Stimulated activated CD8-positive, alpha-beta memory T cell treated with anti-CD3 and anti-CD28 coated beads, Interleukin-4, amount 100 ng/mL, for 4 hours (primary cell): ENCODE measurements around the gene ADCK2.
"Not testable (repeated sequence)": the region's sequence is repeated elsewhere in the genome, so short reads cannot be mapped to it uniquely, and the experiment has no call there.

Experiments used
- DNase-seq, 2 donors: peaks; one replicate each; pipeline ENCODE4 v3.0.0-alpha.2; 2020; ENCODE audit warnings: low read depth in 2 of 2, low spot score in 1 of 2

The ADCK2 gene

GRCh38 chr7:140646931-140647647 lies 25.7 kb upstream of the ADCK2 start:
- DNase-seq: peak in 1 of 2 donors; percentile 13

- no peak for DNase-seq
Observed at GRCh38 chr7:140649556-140650205, 23.1 kb upstream of the ADCK2 start.

- no peak for DNase-seq
Observed at GRCh38 chr7:140650367-140650766, 22.4 kb upstream of the ADCK2 start.

DNA sequence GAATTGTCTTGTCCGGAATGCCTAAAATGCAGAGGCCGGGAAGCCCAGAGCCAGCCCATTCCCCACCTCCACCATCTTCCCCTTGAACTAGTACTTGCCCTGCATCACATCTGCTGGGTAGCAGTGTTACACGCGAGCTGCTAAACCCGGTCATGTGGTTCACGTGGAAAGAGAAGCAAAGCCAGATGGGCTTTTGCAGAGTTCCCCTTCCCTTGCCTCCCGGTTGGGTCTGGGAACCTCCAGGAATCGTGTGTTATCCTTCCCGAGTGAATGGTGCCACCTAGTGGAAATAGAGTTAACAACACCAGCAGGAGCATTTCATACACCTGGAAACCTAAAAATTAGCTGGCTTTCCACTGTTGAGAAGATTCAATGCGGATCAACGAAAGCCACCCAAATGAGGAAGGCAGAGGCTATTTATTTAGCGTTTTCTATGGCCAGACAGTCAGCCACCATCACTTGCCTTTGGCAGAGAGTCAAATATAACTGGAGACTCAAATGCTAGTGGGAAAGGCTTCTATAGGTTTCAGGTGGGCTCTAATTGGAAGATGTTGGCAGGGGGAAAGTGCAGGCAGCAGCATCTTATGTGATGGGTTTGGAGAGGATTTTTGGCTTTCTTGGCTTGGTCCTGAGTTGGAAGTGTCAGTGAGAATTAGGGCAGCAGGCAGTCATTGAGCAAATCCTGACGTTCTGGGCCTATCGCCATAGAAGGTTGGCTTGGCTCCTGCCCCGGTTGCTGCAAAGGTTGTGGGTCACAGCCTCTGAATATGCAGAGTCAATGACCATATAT lies 19.2 kb upstream of the ADCK2 start:
- no peak for DNase-seq

GRCh38 chr7:140654109-140654387 lies 18.7 kb upstream of the ADCK2 start:
- no peak for DNase-seq

DNA sequence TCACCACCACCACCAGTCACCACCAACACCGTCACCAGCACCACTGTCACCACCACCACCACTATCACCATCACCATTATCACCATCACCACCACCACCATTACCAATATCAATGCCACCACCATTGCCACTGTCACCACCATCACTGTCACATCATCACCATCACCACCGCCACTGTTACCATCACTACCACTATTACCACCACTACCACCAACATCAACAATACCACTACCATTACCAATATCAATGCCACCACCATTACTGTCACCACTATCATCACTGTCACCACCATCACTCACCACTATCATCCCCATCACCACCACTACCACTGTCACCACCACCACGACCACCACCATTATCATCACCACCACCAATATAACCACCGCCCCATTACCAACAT lies 18.1 kb upstream of the ADCK2 start:
- DNase-seq: no peak

DNA sequence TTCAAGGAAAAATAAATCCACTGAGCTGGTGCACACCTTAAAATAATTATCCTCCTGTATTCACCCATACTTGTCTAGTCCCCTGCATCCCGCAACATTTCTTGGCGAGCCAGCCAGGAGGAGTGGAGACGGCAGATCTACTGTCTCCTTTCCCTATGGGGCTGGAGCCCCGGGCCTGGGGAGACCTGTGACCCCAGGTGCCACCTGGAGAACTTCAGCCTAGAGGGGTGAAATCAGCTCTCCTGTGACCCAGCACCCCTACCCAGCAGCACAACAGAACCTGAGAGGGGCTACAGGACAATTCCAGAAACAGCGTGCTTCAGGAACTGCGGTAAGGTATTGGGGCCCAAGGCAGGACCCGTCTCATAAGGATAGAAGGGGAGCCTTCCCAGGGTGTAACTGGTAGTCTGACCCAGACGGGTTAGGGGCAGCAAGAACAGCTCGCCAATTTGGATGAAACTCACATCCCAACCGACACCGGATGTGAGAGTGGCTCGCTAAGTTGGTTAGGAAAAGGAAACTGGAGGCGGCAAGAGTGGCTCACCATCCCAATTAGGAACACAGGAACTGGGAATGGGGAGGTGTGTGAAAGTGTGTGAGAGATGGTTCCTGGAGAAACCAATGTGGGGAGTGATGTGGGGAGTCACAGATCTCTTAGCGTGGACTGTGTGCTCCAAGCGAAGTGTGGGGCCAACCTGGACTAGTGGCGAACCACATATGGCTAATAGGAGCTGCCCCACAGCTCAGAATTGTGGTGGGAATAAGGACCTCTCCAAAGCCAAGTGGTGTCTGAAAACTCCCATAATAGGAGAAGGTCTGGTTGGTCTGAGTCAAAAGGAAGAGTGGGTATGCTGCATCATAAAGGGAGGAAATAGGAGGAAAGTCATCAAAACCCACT lies 17.0 kb upstream of the ADCK2 start:
- no peak for DNase-seq

DNA sequence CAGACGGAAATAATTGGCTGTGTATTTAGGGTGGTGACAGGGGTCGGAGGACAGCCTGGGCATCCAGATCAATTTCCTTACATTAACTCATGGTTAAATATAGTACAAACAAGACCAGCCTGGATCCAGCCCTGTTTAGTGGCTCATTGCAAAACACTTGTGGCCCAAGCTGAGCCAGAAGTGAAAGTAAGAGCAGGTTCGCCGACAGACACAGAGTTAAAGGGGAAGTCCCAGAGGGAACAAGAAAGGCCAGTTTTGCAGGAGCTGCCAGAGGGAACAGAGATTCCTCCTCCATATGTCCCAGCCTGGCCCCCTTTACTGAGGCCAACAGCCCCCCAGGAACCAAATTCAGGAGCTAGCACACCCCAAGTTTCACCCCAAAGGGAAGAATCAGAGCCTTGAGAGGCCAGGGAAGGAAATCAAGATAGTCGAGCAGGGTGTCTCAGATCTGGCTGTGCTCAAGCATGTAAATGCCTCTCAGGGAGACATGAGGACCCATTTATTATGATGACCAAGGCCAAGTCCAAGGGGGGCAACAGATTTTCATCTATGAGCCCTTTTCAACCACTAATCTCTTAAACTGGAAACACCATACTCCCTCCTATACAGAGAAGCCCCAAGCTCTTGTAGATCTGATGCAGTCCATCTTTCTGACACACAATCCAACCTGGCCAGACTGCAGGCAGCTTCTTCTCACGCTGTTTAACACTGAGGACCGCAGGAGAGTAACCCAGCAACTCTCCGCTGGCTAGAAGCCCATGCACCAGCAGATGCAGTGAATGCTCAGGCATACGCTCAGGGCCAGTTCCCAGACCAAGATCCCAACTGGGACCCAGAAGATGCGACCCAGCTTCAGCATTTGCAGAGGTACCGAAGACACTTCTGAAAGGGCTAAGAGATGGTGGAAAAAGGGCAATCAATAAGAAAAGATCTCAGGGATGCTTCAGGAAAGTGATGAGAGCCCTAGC lies 15.9 kb upstream of the ADCK2 start:
- DNase-seq: no peak

DNA sequence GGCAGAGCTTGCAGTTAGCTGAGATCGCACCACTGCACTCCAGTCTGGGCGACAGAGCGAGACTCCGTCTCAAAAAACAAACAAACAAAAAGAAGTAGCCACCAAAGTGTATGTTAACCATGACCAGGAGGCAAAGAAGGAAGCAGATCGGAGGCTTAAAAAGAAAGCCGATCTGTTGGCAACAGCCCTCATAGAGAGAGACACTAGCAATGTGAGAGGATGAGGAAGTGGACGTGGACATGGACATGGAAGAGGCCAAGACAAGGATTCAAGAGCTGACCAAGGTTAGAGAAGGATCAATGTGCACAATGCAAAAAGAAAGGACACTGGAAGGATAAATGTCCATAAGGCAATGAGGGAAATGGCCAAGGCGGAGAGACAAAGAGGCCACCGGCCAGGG lies 14.9 kb upstream of the ADCK2 start:
- DNase-seq: no peak

- DNase-seq: no peak
Observed at GRCh38 chr7:140659856-140660255, 12.9 kb upstream of the ADCK2 start.

DNA sequence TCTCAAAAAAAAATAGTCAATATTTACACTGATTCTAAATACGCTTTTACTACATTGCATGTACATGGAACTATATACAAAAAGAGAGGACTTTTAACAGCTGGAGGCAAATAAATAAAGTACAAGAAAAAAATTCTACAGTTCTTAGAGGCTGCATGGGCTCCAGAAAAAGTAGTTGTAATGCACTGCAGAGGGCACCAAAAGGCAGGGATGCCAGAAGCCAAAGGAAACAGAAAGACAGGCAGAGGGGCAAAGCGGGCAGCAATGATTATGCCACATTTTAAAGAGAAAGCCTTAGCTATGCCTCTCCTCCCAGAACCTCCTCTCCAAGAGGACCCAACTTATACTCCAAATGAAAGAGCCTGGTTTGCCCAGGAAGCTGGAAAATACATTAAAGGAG lies 11.6 kb upstream of the ADCK2 start:
- DNase-seq: no peak

- not testable (repeated sequence) for DNase-seq
Observed at GRCh38 chr7:140662938-140663337, 9.8 kb upstream of the ADCK2 start.

GRCh38 chr7:140667476-140667875 lies 5.3 kb upstream of the ADCK2 start:
- DNase-seq: no peak

DNA sequence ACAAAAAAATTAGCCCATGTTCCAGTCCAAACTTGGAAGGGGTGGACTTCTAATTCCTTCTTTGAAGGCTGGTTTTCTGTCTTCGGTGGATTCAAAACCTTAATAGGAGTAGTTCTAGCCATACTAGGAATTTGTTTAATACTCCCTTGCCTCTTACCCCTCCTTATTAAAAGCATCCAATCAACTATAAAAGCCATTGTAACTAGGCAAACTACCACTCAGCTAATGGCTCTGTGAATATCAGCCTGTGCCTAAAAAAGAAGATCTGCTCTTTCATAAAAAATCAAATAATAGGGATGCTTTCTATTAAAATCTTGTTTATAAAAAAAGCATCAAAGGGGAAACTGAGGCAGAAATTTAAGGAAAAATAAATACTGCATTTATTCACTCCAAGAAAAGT lies 4.1 kb upstream of the ADCK2 start:
- DNase-seq: no peak

DNA sequence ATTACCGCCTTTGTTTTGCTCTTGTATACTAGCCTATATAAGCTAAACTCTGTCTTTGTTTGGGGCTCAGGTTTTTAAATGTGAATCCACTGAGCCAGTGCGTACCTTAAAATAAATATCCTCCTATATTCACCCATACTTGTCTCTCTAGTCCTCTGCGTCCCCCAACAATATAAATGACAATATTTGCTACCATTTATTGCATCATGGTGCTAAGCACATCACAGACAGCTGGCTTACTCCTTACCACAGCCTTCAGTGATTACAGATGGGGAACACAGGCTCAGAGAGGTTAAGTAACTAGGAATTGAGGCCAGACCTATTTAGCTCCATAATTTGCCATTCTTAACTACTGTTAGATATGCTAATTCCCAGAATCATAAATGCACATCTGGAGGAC lies 3.4 kb upstream of the ADCK2 start:
- no peak for DNase-seq

GRCh38 chr7:140669862-140670261 lies 2.9 kb upstream of the ADCK2 start:
- not testable (repeated sequence) for DNase-seq

DNA sequence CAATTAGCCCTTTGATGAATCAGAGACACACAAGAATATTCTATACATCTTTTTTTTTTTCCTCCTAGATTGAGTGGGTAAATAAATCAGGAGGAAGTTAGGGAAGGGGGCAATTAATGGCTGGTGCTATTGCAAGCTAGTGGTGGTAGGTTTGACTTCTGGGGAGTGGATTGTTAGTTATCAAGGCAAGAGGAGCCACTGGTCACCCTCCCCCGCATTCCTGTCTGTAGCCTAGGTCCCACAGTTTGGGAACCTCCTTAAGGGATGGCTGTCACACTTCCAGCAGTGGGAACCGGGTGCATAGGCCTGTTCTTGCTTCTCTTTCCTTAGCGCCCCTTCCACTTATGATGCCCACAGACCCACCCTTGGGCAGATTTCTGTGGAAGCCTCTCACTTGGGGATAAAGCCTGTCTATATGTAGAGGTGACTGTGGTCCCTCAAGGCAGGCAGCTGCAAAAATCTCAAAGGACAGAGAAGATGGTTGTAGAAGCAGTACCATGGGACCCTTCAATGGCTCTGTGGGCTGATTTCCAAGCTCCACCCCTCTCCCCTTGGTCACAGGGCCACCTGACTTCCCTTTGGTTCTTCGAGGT lies 2.3 kb upstream of the ADCK2 start:
- no peak for DNase-seq

DNA sequence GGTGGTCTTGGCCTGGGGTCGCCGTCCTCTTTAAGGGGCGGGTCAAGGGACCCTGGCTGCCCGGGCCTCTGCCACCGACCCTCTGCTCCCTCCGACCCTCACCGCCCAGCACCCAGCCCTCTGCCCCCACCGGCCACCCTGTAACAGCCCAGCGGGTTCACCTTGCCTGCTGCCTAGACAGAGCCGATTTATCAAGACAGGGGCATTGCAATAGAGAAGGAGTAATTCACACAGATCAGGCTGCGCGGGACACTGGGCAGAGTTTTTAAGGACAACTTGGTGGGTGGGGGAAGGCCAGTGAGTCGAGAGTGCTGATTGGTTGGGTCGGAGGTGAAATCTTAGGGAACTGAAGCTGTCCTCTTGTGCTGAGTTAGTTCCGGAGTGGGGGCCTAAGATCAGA lies 779 bp upstream of the ADCK2 start:
- DNase-seq: no peak

- DNase-seq: peak; percentile 15 to 19
Observed at GRCh38 chr7:140673063-140673773, 473 bp downstream of the ADCK2 start.
